A673 (cell line): ENCODE data around the gene GPHA2.

Experiments used
- CTCF ChIP-seq: fragments of 300-800, 200-600 bp; sonication (generic); conservative IDR thresholded peaks from 2 replicates; pipeline ENCODE4 v1.5.1; 2017; ENCODE audit warnings: low read depth, mild to moderate bottlenecking, antibody characterized with exemption, low read length, moderate library complexity, mixed read lengths
- EZH2 ChIP-seq: fragments of 200-600 bp; sonication (generic); IDR thresholded peaks from 2 replicates; pipeline ENCODE4 v1.6.1; 2017; ENCODE audit warnings: borderline replicate concordance, low read depth, mild to moderate bottlenecking, mixed read lengths, antibody characterized with exemption, low read length; ENCODE audit not compliant: poor library complexity, severe bottlenecking

- TF ChIP-seq CTCF: no peak
- no peak for TF ChIP-seq EZH2
Observed at GRCh38 chr11:64900774-64901173, 34.9 kb downstream of the GPHA2 start.
